ENCODE data around the gene SLC66A1. TPM values are rescaled to one million over a fixed set of nuclear protein-coding genes. Genes with fewer than 3 reads are reported as not detected.

The SLC66A1 gene
- total and polyA plus RNA-seq, 2 of the 13 experiments (the other 11 are each of a cell fraction or from before 2014, with no cell fraction given), result 15.4 to 18.9 TPM

DNA sequence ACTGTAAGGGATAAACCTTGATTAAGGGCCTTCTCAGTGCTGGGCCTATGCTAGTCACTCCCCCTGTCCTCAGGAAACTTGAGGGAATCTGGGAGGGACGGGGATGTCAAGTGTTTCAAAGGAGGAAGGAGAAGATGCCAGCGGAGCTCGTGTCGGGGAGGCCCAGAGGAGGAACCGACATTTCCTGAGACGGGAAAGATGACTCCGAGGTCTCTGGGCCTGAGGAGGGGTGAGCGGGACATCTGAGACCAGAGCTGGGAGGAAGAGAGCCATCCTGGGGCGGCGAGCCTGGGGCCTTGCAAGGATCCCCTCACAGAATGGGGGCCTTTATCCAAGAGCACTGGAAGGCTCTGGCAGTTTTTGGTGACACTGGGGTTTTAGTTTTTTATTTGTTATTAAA, 10.4 kb downstream of the SLC66A1 start:
- no peaks in the 10 kb centered on the region for H3K79me2 ChIP-seq (ENCODE audit: insufficient read depth, low read length)
- H4K20me1 ChIP-seq (ENCODE audit: insufficient read depth, low read length), result no peaks in the 10 kb centered on the region
- H3K4me2 ChIP-seq (ENCODE audit: low read depth, low read length), result no peak overlapping the region
- no peaks in the 10 kb centered on the region for H3K27me3 ChIP-seq (ENCODE audit: control insufficient read depth in 1 of 2, insufficient read depth in 2 of 2, low read length in 2 of 2)
- H3K9me3 ChIP-seq (ENCODE audit: low read length), result no peaks in the 10 kb centered on the region
- TF ChIP-seq ZNF256 (CRISPR knock-in tag; conservative IDR thresholded peaks at IDR 0.05) (no peak), ZNF441 (CRISPR knock-in tag; IDR thresholded peaks at IDR 0.05; ENCODE audit: borderline replicate concordance) (no peak), XRCC5 (optimal IDR thresholded peaks at IDR 0.05; ENCODE audit: low read length) (no peak), CSRNP1 (CRISPR knock-in tag; IDR thresholded peaks at IDR 0.05) (no peak), ZNF615 (CRISPR knock-in tag; IDR thresholded peaks at IDR 0.05; ENCODE audit: borderline replicate concordance) (no peak)
- TF ChIP-seq, protein P1, sequence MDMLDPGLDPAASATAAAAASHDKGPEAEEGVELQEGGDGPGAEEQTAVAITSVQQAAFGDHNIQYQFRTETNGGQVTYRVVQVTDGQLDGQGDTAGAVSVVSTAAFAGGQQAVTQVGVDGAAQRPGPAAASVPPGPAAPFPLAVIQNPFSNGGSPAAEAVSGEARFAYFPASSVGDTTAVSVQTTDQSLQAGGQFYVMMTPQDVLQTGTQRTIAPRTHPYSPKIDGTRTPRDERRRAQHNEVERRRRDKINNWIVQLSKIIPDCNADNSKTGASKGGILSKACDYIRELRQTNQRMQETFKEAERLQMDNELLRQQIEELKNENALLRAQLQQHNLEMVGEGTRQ (IDR thresholded peaks at IDR 0.05; ENCODE audit: low read depth, low read length), result no peak
- TF ChIP-seq, protein P1 (CRISPR knock-in tag; IDR thresholded peaks at IDR 0.05; ENCODE audit: borderline replicate concordance), result no peak
- ChIA-PET POLR2A (no interaction called here), CTCF (ENCODE audit: low intra/inter-chr PET ratio, low total read pairs) (no interaction called here)
- FAIRE-seq (no peak), ATAC-seq (no peak), DNase-seq (ENCODE audit: low spot score) (no peak)
- no TSS peak for BruUV-seq (replicated peaks)
- H3K9ac ChIP-seq (ENCODE audit: insufficient read depth, low read depth, low read length), result no peak overlapping the region
- intact Hi-C loops (cut with micrococcal nuclease; ENCODE audit: unreplicated experiment), result no loop called here
- peaks cover 19 to 60% of the 10 kb centered on the region in 2 experiments for H3K36me3 ChIP-seq (replicated peaks in 1 of 2; ENCODE audit: control insufficient read depth in 1 of 2, insufficient read depth in 2 of 2, low read length in 2 of 2)
- H3K27ac ChIP-seq (ENCODE audit: extremely low read length, insufficient read depth, low read length), result no peak overlapping the region
- in situ Hi-C loops (cut with HindIII; ENCODE audit: extremely low pct_ligation_motif_present, low pct_unique_long_range_greater_than_20kb), result no loop called here
- no peak overlapping the region for H3K4me3 ChIP-seq (replicated peaks in 1 of 3; ENCODE audit: insufficient read depth in 1 of 3, low read depth in 2 of 3, low read length in 3 of 3)
- no peaks in the 10 kb centered on the region for H3K4me1 ChIP-seq (ENCODE audit: insufficient read depth, low read length)
- 87% methylated on average over 10 of the region's 10 CpGs for WGBS (ENCODE audit: low lambda C conversion rate)
- H2AFZ ChIP-seq (ENCODE audit: low read length), result no peak overlapping the region

All from HepG2 (cell line).